OCI-LY3 (cell line): ENCODE data around the gene PGM1.

Experiments used
- EZH2phosphoT487 ChIP-seq: fragments of 200-600 bp; shearing (Covaris generic); IDR thresholded peaks from 2 replicates; pipeline ENCODE4 v1.6.1; 2018; ENCODE audit warnings: antibody characterized with exemption, mixed run types, low read depth
- TF ChIP-seq, protein P1 (sequence below): fragments of 200-600, 300-600 bp; sonication (generic); IDR thresholded peaks from 2 replicates; pipeline ENCODE4 v1.5.1; 2014; ENCODE audit warnings: antibody characterized with exemption, low read length, low read depth

DNA sequence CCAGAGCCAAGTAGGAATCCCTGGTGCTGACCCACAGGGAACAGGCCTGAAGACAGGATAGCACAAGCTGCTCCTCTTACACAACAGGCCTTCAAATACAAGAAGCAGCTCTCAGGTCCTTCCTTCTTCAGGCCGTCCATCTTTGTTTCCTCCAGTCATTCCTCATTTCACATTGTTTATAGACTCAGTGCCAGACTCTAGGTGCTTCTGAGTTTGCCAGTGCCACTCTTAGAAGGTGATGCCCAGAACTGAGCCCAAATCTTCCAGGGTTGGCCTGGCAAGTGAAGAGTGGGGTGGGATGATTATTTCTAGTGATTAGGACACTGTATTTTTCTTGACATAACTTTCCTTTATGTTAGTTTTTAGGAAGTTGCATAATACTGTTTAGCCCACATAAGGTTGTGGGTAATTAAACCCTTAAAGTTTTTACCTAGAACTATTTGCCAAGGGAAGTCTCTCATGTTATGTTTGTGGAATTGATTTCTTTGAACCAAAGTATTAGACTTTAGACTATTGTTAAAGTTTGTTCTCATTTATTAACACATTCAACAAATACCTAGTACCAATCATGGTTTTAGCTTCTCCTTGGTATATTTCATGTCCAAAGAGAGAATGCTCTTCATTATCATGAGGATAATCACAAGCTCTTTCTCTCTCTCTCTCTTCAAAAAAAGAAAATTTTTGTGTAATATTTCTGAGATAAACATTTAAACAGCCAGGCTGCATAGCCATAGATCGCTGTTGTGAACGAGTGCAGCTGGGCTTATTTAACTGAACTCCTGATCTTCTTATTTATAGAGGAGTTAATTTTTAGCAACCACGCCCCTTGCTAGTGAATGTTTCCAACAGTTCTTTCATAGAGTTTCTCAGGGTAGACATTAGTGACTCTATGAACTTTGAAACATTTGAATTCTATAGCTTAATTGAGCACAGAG is 47.7 kb downstream of the PGM1 start:
- TF ChIP-seq, protein P1, sequence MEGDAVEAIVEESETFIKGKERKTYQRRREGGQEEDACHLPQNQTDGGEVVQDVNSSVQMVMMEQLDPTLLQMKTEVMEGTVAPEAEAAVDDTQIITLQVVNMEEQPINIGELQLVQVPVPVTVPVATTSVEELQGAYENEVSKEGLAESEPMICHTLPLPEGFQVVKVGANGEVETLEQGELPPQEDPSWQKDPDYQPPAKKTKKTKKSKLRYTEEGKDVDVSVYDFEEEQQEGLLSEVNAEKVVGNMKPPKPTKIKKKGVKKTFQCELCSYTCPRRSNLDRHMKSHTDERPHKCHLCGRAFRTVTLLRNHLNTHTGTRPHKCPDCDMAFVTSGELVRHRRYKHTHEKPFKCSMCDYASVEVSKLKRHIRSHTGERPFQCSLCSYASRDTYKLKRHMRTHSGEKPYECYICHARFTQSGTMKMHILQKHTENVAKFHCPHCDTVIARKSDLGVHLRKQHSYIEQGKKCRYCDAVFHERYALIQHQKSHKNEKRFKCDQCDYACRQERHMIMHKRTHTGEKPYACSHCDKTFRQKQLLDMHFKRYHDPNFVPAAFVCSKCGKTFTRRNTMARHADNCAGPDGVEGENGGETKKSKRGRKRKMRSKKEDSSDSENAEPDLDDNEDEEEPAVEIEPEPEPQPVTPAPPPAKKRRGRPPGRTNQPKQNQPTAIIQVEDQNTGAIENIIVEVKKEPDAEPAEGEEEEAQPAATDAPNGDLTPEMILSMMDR = no peak
- TF ChIP-seq EZH2phosphoT487 = no peak
